Epithelial cell of esophagus (primary cell): ENCODE measurements around the gene CACNG4.
"Not testable (repeated sequence)": the region's sequence is repeated elsewhere in the genome, so short reads cannot be mapped to it uniquely, and the experiment has no call there.

ENCODE experiments used
- DNase-seq: peaks from one replicate; pipeline ENCODE4 v3.0.0; 2010; ENCODE audit warnings: low read depth
- H3K4me3 ChIP-seq: 2 replicates; pipeline ENCODE4 v1.5.1; 2011; ENCODE audit warnings: mild to moderate bottlenecking, low read length, control low read depth
- TF ChIP-seq, protein P1 (sequence below): IDR thresholded peaks from 2 replicates; pipeline ENCODE4 v1.5.1; 2011; ENCODE audit warnings: low read depth, mild to moderate bottlenecking, low read length, control low read depth, inconsistent platforms; ENCODE audit not compliant: insufficient read depth; ENCODE audit errors: missing control alignments

Gene CACNG4

DNA sequence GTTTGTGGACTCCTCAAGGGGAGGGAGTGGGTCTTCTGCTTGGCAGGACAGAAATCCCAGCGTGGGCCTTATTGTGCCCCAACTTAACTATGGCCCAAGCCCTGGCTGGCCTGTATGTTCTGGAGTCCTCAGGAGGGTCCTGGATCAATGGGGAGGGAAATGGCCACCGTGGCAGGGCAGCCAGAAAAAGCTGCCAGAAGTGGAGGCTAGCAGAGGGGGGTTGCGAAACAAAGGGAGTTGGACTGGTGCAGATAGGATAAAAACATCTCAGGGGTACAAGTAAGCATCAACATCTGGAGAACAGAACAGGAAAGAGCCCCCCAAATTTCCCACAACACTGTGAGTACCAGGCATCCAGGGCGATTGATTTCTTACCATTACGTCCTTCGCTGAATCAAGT, 76.1 kb downstream of the CACNG4 start:
- no peak overlapping the region for H3K4me3 ChIP-seq
- no peak for DNase-seq
- TF ChIP-seq, protein P1, sequence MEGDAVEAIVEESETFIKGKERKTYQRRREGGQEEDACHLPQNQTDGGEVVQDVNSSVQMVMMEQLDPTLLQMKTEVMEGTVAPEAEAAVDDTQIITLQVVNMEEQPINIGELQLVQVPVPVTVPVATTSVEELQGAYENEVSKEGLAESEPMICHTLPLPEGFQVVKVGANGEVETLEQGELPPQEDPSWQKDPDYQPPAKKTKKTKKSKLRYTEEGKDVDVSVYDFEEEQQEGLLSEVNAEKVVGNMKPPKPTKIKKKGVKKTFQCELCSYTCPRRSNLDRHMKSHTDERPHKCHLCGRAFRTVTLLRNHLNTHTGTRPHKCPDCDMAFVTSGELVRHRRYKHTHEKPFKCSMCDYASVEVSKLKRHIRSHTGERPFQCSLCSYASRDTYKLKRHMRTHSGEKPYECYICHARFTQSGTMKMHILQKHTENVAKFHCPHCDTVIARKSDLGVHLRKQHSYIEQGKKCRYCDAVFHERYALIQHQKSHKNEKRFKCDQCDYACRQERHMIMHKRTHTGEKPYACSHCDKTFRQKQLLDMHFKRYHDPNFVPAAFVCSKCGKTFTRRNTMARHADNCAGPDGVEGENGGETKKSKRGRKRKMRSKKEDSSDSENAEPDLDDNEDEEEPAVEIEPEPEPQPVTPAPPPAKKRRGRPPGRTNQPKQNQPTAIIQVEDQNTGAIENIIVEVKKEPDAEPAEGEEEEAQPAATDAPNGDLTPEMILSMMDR = no peak

DNA sequence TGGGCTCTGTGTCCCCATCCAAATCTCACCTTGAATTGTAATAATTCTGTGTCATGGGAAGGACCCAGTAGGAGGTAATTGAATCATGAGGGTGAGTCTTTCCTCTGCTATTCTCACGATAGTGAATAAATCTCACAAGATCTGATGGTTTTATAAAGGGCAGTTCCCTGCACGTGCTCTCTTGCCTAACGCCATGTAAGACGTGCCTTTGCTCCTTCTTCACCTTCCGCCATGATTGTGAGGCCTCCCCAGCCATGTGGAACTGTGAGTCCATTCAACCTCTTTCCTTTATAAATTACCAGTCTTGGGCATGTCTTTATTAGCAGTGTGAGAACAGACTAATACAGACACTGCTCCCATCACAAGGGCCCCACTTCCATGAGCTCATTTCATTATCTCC, 76.6 kb downstream of the CACNG4 start:
- H3K4me3 ChIP-seq, DNase-seq: not testable (repeated sequence)

DNA sequence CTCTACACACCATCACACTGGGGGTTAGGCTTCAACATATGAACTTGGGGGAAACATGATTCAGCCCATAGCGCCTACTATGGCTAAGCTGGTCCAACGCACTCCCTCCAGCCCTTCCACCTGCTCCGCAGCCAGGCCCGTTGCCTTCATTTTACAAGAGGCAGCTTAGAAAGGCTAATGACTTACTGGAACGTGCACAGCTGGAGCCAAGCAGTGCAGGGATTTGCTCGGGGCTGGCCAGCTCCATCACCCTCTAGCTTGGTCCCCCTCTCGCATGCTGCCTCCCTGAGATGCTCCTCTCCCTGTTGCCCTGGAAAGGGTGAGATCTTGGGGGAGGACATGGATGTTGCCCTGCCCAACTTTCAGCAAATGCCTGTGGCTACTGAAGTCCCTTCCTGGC, 77.0 kb downstream of the CACNG4 start:
- H3K4me3 ChIP-seq = no peak overlapping the region
- DNase-seq = no peak
- TF ChIP-seq, protein P1 = no peak

DNA sequence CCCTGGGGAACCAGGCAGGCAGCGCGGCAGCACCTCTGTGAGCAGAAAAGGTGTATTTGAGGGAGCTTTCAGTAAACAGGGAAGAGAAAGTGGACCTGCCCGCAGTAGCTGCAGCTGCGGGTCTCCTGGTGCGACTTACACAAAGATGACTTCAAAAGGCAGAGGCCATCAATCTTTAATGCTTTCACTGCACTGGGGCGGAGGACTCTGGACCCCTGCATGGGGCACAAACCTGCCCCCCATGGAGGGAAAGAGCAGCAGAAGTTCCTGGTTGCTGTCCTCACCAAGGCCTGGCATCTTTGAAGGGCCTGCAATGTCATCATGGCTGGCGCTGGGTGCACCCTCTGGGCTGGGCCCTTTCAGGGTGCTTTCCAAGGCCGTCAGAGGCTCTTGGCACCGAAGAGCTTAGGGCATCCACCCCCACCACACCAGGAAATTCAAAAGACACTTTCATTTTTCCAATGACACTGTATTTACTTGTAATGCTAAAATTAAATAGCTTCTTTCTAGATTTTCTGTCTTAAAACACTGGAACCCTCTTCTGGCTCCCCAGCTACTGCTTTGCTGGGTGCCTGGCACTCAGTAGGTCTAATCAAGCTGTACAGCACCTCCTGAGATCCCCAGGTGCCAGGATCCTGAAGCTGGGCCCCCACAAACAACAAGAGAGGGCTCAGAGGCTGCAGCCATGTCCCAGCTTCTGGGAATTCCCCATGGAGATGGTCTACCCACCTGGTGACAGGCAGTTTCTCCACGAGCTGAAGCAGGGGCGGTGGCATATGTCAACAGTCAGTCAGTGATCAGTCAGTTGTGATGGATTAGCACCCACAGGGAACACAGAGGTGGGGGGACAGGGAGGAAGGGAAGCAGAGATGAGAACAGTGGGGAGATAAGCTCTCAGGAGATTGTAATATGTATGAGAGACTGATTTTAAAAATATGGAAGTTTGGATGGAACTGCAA, 77.7 kb downstream of the CACNG4 start:
- TF ChIP-seq, protein P1 = no peak
- DNase-seq = no peak
- no peak overlapping the region for H3K4me3 ChIP-seq

DNA sequence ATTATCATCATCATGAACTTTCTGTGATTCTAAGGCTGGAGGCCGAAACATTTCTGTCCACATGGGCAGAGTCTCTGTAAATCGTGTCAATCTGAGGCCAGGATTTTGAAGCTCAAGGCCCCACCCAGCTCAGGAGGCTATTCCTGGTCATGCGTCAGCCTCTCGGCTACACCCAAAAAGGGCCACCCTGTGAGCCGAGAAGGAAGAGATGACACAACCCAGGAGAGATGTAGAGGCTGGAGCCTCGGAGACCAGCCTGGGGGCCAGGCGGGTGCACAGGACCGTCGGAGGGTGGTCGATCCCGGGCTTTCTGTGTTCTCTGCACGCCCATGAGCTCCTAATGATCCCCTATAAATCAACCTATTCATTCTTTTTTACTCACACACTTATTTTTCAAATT, 78.8 kb downstream of the CACNG4 start:
- TF ChIP-seq, protein P1 = no peak
- no peak for DNase-seq

DNA sequence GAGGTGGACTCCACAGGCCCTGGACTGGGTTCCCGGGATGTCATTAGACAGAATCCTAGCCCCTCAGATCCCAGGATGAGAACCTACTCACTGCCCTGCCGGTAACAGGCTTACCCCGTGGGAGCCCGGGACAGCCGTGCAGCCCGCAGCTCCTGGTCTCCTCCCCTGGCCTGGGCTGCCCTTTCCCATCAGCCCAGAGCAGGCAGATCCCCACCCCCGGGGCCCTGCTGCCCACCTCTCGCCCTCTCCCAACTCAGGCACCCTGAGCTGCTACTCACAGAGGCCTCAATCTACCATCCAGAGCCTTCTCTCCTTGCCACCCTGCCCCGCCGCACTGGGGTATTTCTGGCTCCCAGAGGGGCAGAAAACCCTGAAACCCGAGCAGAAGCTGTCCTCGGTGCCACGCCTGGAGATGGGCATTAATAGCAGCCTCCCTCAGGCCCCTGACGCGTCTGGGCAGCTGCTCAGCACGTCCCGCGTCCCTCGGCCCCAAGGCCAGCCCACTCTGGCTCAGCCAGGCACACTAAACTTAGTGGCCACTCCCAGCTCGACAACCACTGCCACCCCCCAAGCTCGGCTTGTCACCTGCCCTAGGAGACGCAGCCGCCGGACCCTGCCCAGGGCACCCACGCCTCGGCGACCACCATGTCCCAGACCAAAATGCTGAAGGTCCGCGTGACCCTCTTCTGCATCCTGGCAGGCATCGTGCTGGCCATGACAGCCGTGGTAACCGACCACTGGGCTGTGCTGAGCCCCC, 79.7 kb downstream of the CACNG4 start, which contains the start of gene CACNG1:
CACNG1 (plus strand) TSS at position 539 of the 757 bp plus-strand sequence; CDS start at position 646, 107 bp downstream.
- TF ChIP-seq, protein P1 = no peak
- DNase-seq = no peak
- H3K4me3 ChIP-seq = no peak within 1 kb of the TSS

More for the DNA sequence above, 78.8 kb downstream of the CACNG4 start:
- no peak overlapping the region for H3K4me3 ChIP-seq

DNA sequence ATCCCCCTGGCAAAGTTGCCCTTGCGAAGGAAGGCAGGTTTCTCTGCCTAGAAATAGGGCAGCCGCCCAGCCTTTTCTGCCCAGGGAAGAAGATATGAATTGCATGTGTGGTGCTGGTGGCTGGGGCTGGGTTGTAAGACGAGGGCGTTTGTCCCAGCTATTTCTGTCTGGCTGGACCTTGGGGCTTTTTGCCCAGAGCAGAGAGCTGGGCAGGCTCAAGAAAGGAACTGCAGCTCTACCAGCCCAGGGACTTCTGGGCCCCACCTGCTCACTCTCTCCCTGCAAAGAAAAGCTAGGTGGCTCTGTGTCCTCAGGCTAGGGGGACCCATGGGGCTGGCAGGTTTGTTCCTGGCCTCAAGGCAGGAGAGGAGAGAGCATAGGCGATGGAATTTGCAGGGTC, 80.4 kb downstream of the CACNG4 start:
- no peak overlapping the region for H3K4me3 ChIP-seq
- TF ChIP-seq, protein P1 = no peak
- no peak for DNase-seq
